ENCODE results near the gene MYZAP. TPM values are rescaled to one million over a fixed set of nuclear protein-coding genes. Genes with fewer than 3 reads are reported as not detected.

MYZAP gene
- total and polyA plus RNA-seq, 10 of the 15 experiments (the other 5 are each of a cell fraction or from before 2014, with no cell fraction given): not detected

- FAIRE-seq (no peak), ATAC-seq (no peak), DNase-seq (ENCODE audit: low read depth, low spot score) (no peak)
- intact Hi-C loops (cut with micrococcal nuclease; ENCODE audit: unreplicated experiment) (loop anchor here (10.0 kb wide), 2 partner anchors 167 to 497 kb away; partner anchors contain the start of gene ALDH1A2), in situ Hi-C loops (cut with MboI) (loop anchor here (10.0 kb wide), 1 partner anchor 297 kb away; no protein-coding TSS in a partner anchor)
- no peak overlapping the region for H3K4me3 ChIP-seq
- H3K4me1 ChIP-seq (ENCODE audit: control insufficient read depth, insufficient read depth, low read length): no peaks in the 10 kb centered on the region
- TF ChIP-seq USF2 (IDR thresholded peaks at IDR 0.05; ENCODE audit: borderline replicate concordance, low read depth, low read length) (no peak), IRF5 (IDR thresholded peaks at IDR 0.05; ENCODE audit: borderline replicate concordance) (no peak), RBBP5 (conservative IDR thresholded peaks at IDR 0.05) (no peak), MEF2B (IDR thresholded peaks at IDR 0.05; ENCODE audit: partially characterized antibody, poor library complexity, severe bottlenecking) (no peak), STAT3 (IDR thresholded peaks at IDR 0.05; ENCODE audit: low read depth, low read length) (no peak), ZNF384 (IDR thresholded peaks at IDR 0.05; ENCODE audit: borderline replicate concordance, low read depth, low read length) (no peak), BACH1 (IDR thresholded peaks at IDR 0.05; ENCODE audit: borderline replicate concordance) (no peak), HSF1 (IDR thresholded peaks at IDR 0.05; ENCODE audit: low read depth, low read length) (no peak), FOXM1 (IDR thresholded peaks at IDR 0.05; ENCODE audit: low read depth, low read length) (no peak), CHD1 (IDR thresholded peaks at IDR 0.05; ENCODE audit: low read depth, low read length) (no peak), CEBPB (IDR thresholded peaks at IDR 0.05; ENCODE audit: borderline replicate concordance in 1 of 2, low read depth in 2 of 2, low read length in 2 of 2) (no peak), BCL3 (IDR thresholded peaks at IDR 0.05; ENCODE audit: borderline replicate concordance, insufficient read depth, low read depth, low read length, poor library complexity, severe bottlenecking) (no peak), ZNF622 (IDR thresholded peaks at IDR 0.05) (no peak), EP300 (IDR thresholded peaks at IDR 0.05; ENCODE audit: borderline replicate concordance in 1 of 2, control insufficient read depth in 1 of 2, low read depth in 2 of 2, low read length in 2 of 2) (no peak)
- POLR2A ChIA-PET: no interaction called here
- RAD21 ChIA-PET (ENCODE audit: unreplicated experiment): no interaction called here
- no peaks in the 10 kb centered on the region for H4K20me1 ChIP-seq (ENCODE audit: control insufficient read depth, insufficient read depth)
- no peak overlapping the region for H3K9ac ChIP-seq (ENCODE audit: control insufficient read depth, insufficient read depth, low read length)
- no peaks in the 10 kb centered on the region for H3K36me3 ChIP-seq (ENCODE audit: control insufficient read depth in 2 of 2, insufficient read depth in 2 of 2, low read length in 1 of 2)
- no peak overlapping the region for H3K27ac ChIP-seq (ENCODE audit: control insufficient read depth, insufficient read depth)
- H3K79me2 ChIP-seq (ENCODE audit: control insufficient read depth, insufficient read depth, low read length): no peaks in the 10 kb centered on the region
- no peak overlapping the region for H3K4me2 ChIP-seq (ENCODE audit: control insufficient read depth, insufficient read depth)
- H3K27me3 ChIP-seq (replicated peaks in 1 of 2; ENCODE audit: control insufficient read depth in 2 of 2, insufficient read depth in 2 of 2, low read length in 1 of 2): no peaks in the 10 kb centered on the region
- no peaks in the 10 kb centered on the region for H3K9me3 ChIP-seq (replicated peaks; ENCODE audit: control insufficient read depth, insufficient read depth, low read length)
- BruUV-seq (replicated peaks): no TSS peak
- CTCF ChIA-PET: interaction anchor here (0.6 to 4.4 kb wide), 3 partner anchors 10 to 26 kb away, joined by 5 to 18 read pairs (median 7); no protein-coding TSS in a partner anchor
- SMC1A ChIA-PET (ENCODE audit: uncharacterized antibody, unreplicated experiment): no interaction called here
- 55% methylated on average over 3 of the region's 3 CpGs for WGBS (ENCODE audit: insufficient coverage, insufficient replicate concordance, low lambda C conversion rate, missing lambda C conversion rate)
- H2AFZ ChIP-seq (ENCODE audit: control insufficient read depth, low read depth, low read length): no peak overlapping the region
These were observed 23.8 kb upstream of the MYZAP start for GRCh38 chr15:57567891-57568290.

Measured in GM12878 (cell line).